Aorta (tissue), 5 donors: ENCODE data around the gene FAM216B. TPM values are rescaled to one million over a fixed set of nuclear protein-coding genes. Genes with fewer than 3 reads are reported as not detected.

Source experiments
- ATAC-seq: fragments of 200-7000 bp; cut with Tn5 transposase; one replicate; pipeline ENCODE4 v1.9.1; 2022; ENCODE audit warnings: moderate library complexity; ENCODE audit not compliant: low FRiP score
- DNase-seq, 2 donors: peaks; one replicate each; pipeline ENCODE4 v3.0.0-alpha.2; 2020
- H3K27ac ChIP-seq, 2 donors: one replicate each; pipeline ENCODE4 v1.5.1; 2013; ENCODE audit warnings: low read length in 2 of 2, mild to moderate bottlenecking in 2 of 2, moderate library complexity in 2 of 2, control low read depth in 1 of 2, inconsistent platforms in 1 of 2, low read depth in 1 of 2
- H3K27me3 ChIP-seq, 2 donors: one replicate each; pipeline ENCODE4 v1.6.1; 2013; ENCODE audit warnings: control low read depth in 1 of 2, low read length in 1 of 2, mild to moderate bottlenecking in 1 of 2, moderate library complexity in 1 of 2; ENCODE audit not compliant: insufficient read depth in 2 of 2, control insufficient read depth in 1 of 2
- H3K36me3 ChIP-seq, 2 donors: one replicate each; pipeline ENCODE4 v1.6.1; 2013; ENCODE audit warnings: control low read depth in 1 of 2, low read length in 1 of 2, mild to moderate bottlenecking in 1 of 2; ENCODE audit not compliant: insufficient read depth in 2 of 2, control insufficient read depth in 1 of 2
- H3K4me1 ChIP-seq, 2 donors: one replicate each; pipeline ENCODE4 v1.6.1; 2013; ENCODE audit warnings: low read length in 2 of 2, control low read depth in 1 of 2, mild to moderate bottlenecking in 1 of 2, moderate library complexity in 1 of 2; ENCODE audit not compliant: insufficient read depth in 2 of 2, control insufficient read depth in 1 of 2
- H3K4me3 ChIP-seq, 2 donors: one replicate each; pipeline ENCODE4 v1.5.1; 2013; ENCODE audit warnings: low read length in 2 of 2, control low read depth in 1 of 2, mild to moderate bottlenecking in 1 of 2
- H3K9me3 ChIP-seq: one replicate; pipeline ENCODE4 v1.6.1; 2013; ENCODE audit warnings: mild to moderate bottlenecking, low read length; ENCODE audit not compliant: control insufficient read depth
- WGBS, 2 donors: extraction: QIAGEN DNeasy Blood & Tissue Kit; methylation state at CpG; one replicate each; pipeline ENCODE4 v1.1.7; 2013; 5-methylcytosine and 5-hydroxymethylcytosine counted together
- intact Hi-C, 2 donors: fragments of 100-400 bp; cut with DNase I; formaldehyde crosslinking; loops; one replicate each; pipeline versions ENCODE4 v1.14.2 to v1.15.0; 2022
- polyA plus RNA-seq, 2 donors: library from polyadenylated mRNA; stranded (reverse); fragments of 200-250 nt; gene quantifications; one replicate each; pipeline ENCODE4 v1.2.3, GENCODE V29; 2013
- total RNA-seq, 2 donors: library from RNA; stranded (reverse); fragmentation: NEBNext Ultra II Directional; extraction: Animal tissue kit (Norgen Biotek cat#: 25700); gene quantifications; one replicate each; pipeline ENCODE4 v1.2.1, GENCODE V29; 2021
- donor health status: healthy with polysubstance abuse.
- donor health status: Bipolar disorder and iron deficiency.
- donor health status: DM: no; HTN: no; CAD: no.
- donor health status: DM: no; HTN: no; CAD: no.
- donor health status: DM: yes; HTN: yes; CAD: no.

FAM216B gene
- total and polyA plus RNA-seq, 4 donors = not detected

- 13% methylated on average over 5 of the region's 5 CpGs for WGBS, 2 donors
- peaks cover 0 to 9% of the 10 kb centered on the region in 2 donors for H3K4me1 ChIP-seq
- peaks cover 1% of the 10 kb centered on the region for H3K9me3 ChIP-seq
- no peak for ATAC-seq
- no peaks in the 10 kb centered on the region for H3K36me3 ChIP-seq
- no peak for DNase-seq
- H3K4me3 ChIP-seq = no peak overlapping the region
- peaks cover 0 to 2% of the 10 kb centered on the region in 2 donors for H3K27me3 ChIP-seq
- intact Hi-C loops = no loop called here
- no peak overlapping the region for H3K27ac ChIP-seq
These were observed 30.6 kb upstream of the FAM216B start for GRCh38 chr13:42750794-42751193.

DNA sequence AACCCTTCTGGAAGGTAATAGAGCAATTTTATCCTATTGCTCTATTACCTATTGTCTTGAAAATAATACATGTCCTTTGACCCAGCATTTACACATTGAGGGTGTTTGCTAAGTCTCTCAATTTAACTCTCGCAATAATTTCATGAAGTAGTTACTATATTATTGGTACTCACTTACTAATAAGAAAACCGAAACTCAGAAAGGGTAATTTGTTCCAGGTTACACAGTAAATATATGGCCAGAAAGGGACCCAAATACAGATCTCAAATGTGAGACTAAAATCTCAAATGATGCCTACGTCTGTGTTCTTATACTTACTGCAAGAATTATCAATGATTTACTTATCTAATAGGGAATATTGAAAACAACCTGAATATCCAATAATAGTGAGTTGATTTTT, 29.7 kb upstream of the FAM216B start:
- WGBS, 2 donors = 93 to 98% methylated on average over 3 of the region's 3 CpGs
- no peaks in the 10 kb centered on the region for H3K36me3 ChIP-seq
- H3K27me3 ChIP-seq = peaks cover 0 to 2% of the 10 kb centered on the region in 2 donors
- ATAC-seq = no peak
- no peak overlapping the region for H3K4me3 ChIP-seq
- H3K4me1 ChIP-seq = peaks cover 0 to 9% of the 10 kb centered on the region in 2 donors
- H3K27ac ChIP-seq = no peak overlapping the region
- intact Hi-C loops = no loop called here
- DNase-seq = no peak
- H3K9me3 ChIP-seq = no peaks in the 10 kb centered on the region

- no peaks in the 10 kb centered on the region for H3K36me3 ChIP-seq
- no peak overlapping the region for H3K27ac ChIP-seq
- 84 to 91% methylated on average over 2 of the region's 2 CpGs for WGBS, 2 donors
- no peak for ATAC-seq
- no peak overlapping the region for H3K4me3 ChIP-seq
- intact Hi-C loops = no loop called here
- DNase-seq = no peak
- H3K9me3 ChIP-seq = no peaks in the 10 kb centered on the region
- H3K4me1 ChIP-seq = peaks cover 0 to 9% of the 10 kb centered on the region in 2 donors
- peaks cover 0 to 2% of the 10 kb centered on the region in 2 donors for H3K27me3 ChIP-seq
These were observed 28.7 kb upstream of the FAM216B start for GRCh38 chr13:42752731-42753130.

- 7 to 14% methylated on average over 5 of the region's 5 CpGs for WGBS, 2 donors
- Histone ChIP-seq H3K27me3 (peaks cover 0 to 2% of the 10 kb centered on the region in 2 donors), H3K4me1 (peaks cover 0 to 9% of the 10 kb centered on the region in 2 donors), H3K4me3 (no peak overlapping the region), H3K27ac (peak overlapping the region in 1 of 2 donors; percentile 12), H3K9me3 (no peaks in the 10 kb centered on the region), H3K36me3 (no peaks in the 10 kb centered on the region)
- intact Hi-C loops = no loop called here
- DNase-seq (no peak), ATAC-seq (peak; percentile 57)
These were observed 27.7 kb upstream of the FAM216B start for GRCh38 chr13:42753697-42754096.

GRCh38 chr13:42754801-42755510, 26.4 kb upstream of the FAM216B start:
- intact Hi-C loops = no loop called here
- H3K4me1 ChIP-seq = peaks cover 0 to 9% of the 10 kb centered on the region in 2 donors
- H3K27ac ChIP-seq = no peak overlapping the region
- H3K36me3 ChIP-seq = no peaks in the 10 kb centered on the region
- DNase-seq (no peak), ATAC-seq (no peak)
- no peaks in the 10 kb centered on the region for H3K9me3 ChIP-seq
- no peak overlapping the region for H3K4me3 ChIP-seq
- peaks cover 0 to 2% of the 10 kb centered on the region in 2 donors for H3K27me3 ChIP-seq
- 77 to 92% methylated on average over 1 of the region's 1 CpG for WGBS, 2 donors

DNA sequence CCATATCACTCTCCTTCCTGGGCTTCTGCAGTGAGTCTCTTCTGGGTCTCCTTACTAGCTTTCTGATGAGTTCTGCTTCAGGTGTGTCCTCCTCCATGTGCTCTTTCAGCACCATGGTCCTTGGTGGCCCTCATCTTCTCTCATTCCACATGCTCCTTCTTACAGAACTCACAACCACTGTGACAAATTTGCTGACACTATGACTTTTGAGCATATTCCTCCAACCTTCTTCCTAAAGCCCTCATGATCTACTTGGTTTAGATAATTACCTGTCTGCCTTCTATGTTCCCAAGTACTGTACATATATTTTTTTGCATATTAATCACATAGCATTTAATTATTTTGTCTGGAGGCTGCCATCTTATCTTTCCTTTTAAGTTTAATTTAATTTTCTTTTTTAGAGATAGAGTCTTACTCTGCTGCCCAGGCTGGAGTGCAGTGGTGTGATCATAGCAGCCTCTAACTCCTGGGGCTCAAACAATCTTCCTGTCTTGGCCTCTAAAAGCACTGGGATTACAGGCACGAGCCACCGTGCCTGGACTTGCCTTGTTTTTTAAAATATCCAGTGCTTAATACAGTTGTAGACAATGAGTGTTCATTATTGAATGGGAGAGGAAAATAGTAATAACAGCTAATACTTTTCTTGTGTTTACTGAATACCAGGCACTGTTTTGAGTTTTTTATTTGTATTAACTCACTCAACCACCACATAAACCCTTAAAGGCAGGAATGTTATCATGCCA, 23.5 kb upstream of the FAM216B start:
- no peaks in the 10 kb centered on the region for H3K36me3 ChIP-seq
- ATAC-seq (no peak), DNase-seq (no peak)
- WGBS, 2 donors = 94 to 95% methylated on average over 2 of the region's 2 CpGs
- H3K27ac ChIP-seq = no peak overlapping the region
- no peaks in the 10 kb centered on the region for H3K9me3 ChIP-seq
- no peaks in the 10 kb centered on the region for H3K27me3 ChIP-seq
- intact Hi-C loops = no loop called here
- H3K4me3 ChIP-seq = no peak overlapping the region
- H3K4me1 ChIP-seq = peaks cover 0 to 4% of the 10 kb centered on the region in 2 donors

DNA sequence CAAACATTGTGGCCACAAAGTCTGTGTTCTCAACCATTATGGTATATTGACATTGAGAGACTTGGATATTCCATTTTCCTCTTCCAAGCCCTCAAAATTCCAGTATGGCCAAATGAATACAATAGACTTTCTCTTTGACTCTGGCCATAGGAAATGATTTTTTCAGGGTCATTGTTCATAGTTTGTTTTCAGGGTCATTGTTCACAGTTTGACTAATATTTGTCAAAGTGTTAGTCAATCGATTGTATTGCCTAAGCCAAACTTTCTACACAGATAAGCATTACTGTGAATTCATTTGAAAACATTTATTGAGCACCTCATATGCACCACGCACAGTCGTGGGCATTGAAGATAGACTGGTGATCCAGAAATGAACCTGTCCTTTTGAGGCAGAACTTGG, 22.9 kb upstream of the FAM216B start:
- no peaks in the 10 kb centered on the region for H3K9me3 ChIP-seq
- H3K27me3 ChIP-seq = no peaks in the 10 kb centered on the region
- no peak overlapping the region for H3K4me3 ChIP-seq
- intact Hi-C loops = no loop called here
- no peak for DNase-seq
- H3K27ac ChIP-seq = no peak overlapping the region
- no peaks in the 10 kb centered on the region for H3K36me3 ChIP-seq
- peaks cover 0 to 4% of the 10 kb centered on the region in 2 donors for H3K4me1 ChIP-seq
- WGBS, 2 donors = 95 to 97% methylated on average over 3 of the region's 3 CpGs
- no peak for ATAC-seq

GRCh38 chr13:42760951-42761350, 20.4 kb upstream of the FAM216B start:
- no peaks in the 10 kb centered on the region for H3K9me3 ChIP-seq
- no peaks in the 10 kb centered on the region for H3K36me3 ChIP-seq
- ATAC-seq (no peak), DNase-seq (no peak)
- no peak overlapping the region for H3K27ac ChIP-seq
- intact Hi-C loops = no loop called here
- H3K4me3 ChIP-seq = no peak overlapping the region
- no peaks in the 10 kb centered on the region for H3K4me1 ChIP-seq
- 8% methylated on average over 5 of the region's 5 CpGs for WGBS, 2 donors
- H3K27me3 ChIP-seq = no peaks in the 10 kb centered on the region

DNA sequence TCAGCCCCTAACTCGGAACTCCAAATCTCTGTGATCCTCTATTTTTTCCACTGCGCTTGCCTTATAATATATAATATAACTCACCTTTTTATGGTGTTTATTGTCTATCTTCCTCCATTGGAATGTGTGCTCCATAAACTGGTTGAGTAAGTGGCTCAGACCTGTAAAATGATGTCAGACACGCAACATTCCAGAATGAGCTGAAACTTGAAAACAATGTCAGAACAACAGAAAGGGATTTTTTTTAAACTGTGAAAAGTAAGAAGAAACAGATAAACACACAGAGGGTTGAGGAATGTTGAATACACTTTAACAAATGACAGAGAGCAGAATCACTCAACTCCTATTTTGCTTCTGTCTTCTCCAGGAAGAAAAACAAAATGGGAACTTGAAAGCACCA, 19.1 kb upstream of the FAM216B start:
- DNase-seq (no peak), ATAC-seq (no peak)
- Histone ChIP-seq H3K4me3 (no peak overlapping the region), H3K9me3 (no peaks in the 10 kb centered on the region), H3K36me3 (no peaks in the 10 kb centered on the region), H3K4me1 (no peaks in the 10 kb centered on the region), H3K27me3 (no peaks in the 10 kb centered on the region), H3K27ac (no peak overlapping the region)
- WGBS, 2 donors = 98% methylated on average over 3 of the region's 3 CpGs
- intact Hi-C loops = no loop called here
